Endothelial cell of umbilical vein (primary cell): ENCODE measurements around the gene GPR17. TPM values are rescaled to one million over a fixed set of nuclear protein-coding genes. Genes with fewer than 3 reads are reported as not detected.

Experiments
- BruUV-seq: library from RNA; stranded (reverse); fragments of 400-500 nt; replicated peaks from 2 replicates; lab custom pipeline; 2021; lab: Mats Ljungman, UMichigan
- CTCF ChIA-PET: fragments of 300-600, 350-600 bp; sonication (Branson Sonifier 250); formaldehyde crosslinking; loops from one replicate; lab custom pipeline; 2021; ENCODE audit warnings: antibody characterized with exemption, inconsistent platforms; lab: Charles Lee
- POLR2A ChIA-PET: fragments of 300-600, 350-600 bp; sonication (Branson Sonifier 250); formaldehyde crosslinking; loops from one replicate; lab custom pipeline; 2021; ENCODE audit warnings: antibody characterized with exemption, inconsistent platforms; lab: Charles Lee
- DNase-seq: peaks from one replicate; pipeline ENCODE4 v3.0.0-alpha.2; 2011; ENCODE audit warnings: low read depth, low spot score
- FAIRE-seq: peaks from 2 replicates; lab custom pipeline; 2011; peaks lifted over from hg19 to GRCh38; lab: Jason Lieb, UNC
- H2AFZ ChIP-seq: 2 replicates; pipeline ENCODE4 v1.6.0; 2012; ENCODE audit warnings: low read depth, low read length, control low read depth, inconsistent platforms
- H3K27ac ChIP-seq: 2 replicates; pipeline ENCODE4 v1.5.1; 2011; ENCODE audit warnings: low read depth, mild to moderate bottlenecking, control low read depth, low read length, moderate library complexity; ENCODE audit not compliant: insufficient read depth
- H3K27me3 ChIP-seq, 2 experiments: 2 replicates each; pipeline versions ENCODE4 v1.6.0 to v1.6.1; 2011; ENCODE audit warnings: low read length in 2 of 2, mixed read lengths in 1 of 2; ENCODE audit not compliant: control insufficient read depth in 2 of 2, insufficient read depth in 2 of 2
- H3K36me3 ChIP-seq, 2 experiments: 2 replicates in 1 of 2; 3 replicates in 1 of 2; pipeline ENCODE4 v1.5.1; 2011; ENCODE audit warnings: low read length in 2 of 2, mild to moderate bottlenecking in 1 of 2, moderate library complexity in 1 of 2; ENCODE audit not compliant: control insufficient read depth in 2 of 2, insufficient read depth in 2 of 2; ENCODE audit errors: extremely low read depth in 1 of 2
- H3K4me1 ChIP-seq: 3 replicates; pipeline ENCODE4 v1.5.1; 2011; ENCODE audit warnings: mild to moderate bottlenecking, low read length; ENCODE audit not compliant: control insufficient read depth, insufficient read depth; ENCODE audit errors: extremely low read depth
- H3K4me2 ChIP-seq: 2 replicates; pipeline ENCODE4 v1.6.1; 2011; ENCODE audit warnings: low read length, control low read depth, mixed read lengths; ENCODE audit not compliant: insufficient read depth
- H3K4me3 ChIP-seq, 3 experiments: fragments of 200-600 bp in 1 of 3; sonication (generic), shearing (Covaris generic) in 1 of 3; replicated peaks in 1 of 3; 2 replicates each; pipeline ENCODE4 v1.5.1; 2011 to 2016; ENCODE audit warnings: control low read depth in 3 of 3, low read length in 3 of 3, mild to moderate bottlenecking in 2 of 3, inconsistent platforms in 1 of 3, low read depth in 1 of 3, moderate library complexity in 1 of 3; ENCODE audit not compliant: insufficient read depth in 1 of 3
- H3K79me2 ChIP-seq: 2 replicates; pipeline ENCODE4 v1.6.0; 2012; ENCODE audit warnings: low read length, inconsistent platforms; ENCODE audit not compliant: control insufficient read depth, insufficient read depth
- H3K9ac ChIP-seq: replicated peaks from 2 replicates; pipeline ENCODE3; 2011; ENCODE audit warnings: low read length, control low read depth; ENCODE audit not compliant: insufficient read depth; ENCODE audit errors: extremely low read depth
- H3K9me1 ChIP-seq: replicated peaks from 3 replicates; pipeline ENCODE4 v1.6.0; 2011; ENCODE audit warnings: mild to moderate bottlenecking, low read length; ENCODE audit not compliant: control insufficient read depth, insufficient read depth; ENCODE audit errors: extremely low read depth
- H3K9me3 ChIP-seq: replicated peaks from 2 replicates; pipeline ENCODE4 v1.5.1; 2012; ENCODE audit warnings: low read length, inconsistent platforms; ENCODE audit not compliant: control insufficient read depth, insufficient read depth
- H4K20me1 ChIP-seq: replicated peaks from 2 replicates; pipeline ENCODE3; 2011; ENCODE audit warnings: mild to moderate bottlenecking, low read length; ENCODE audit not compliant: control insufficient read depth, insufficient read depth; ENCODE audit errors: extremely low read depth
- EZH2 ChIP-seq: IDR thresholded peaks from 2 replicates; pipeline ENCODE4 v1.6.1; 2012; ENCODE audit warnings: borderline replicate concordance, low read depth, mild to moderate bottlenecking, moderate library complexity, low read length, inconsistent platforms; ENCODE audit not compliant: severe bottlenecking
- FOS ChIP-seq: IDR thresholded peaks from 2 replicates; pipeline ENCODE4 v1.6.1; 2011; ENCODE audit warnings: mild to moderate bottlenecking, low read length, moderate library complexity, borderline replicate concordance; ENCODE audit not compliant: insufficient read depth
- GATA2 ChIP-seq: IDR thresholded peaks from 2 replicates; pipeline ENCODE4 v1.7.0; 2011; ENCODE audit warnings: low read depth, mild to moderate bottlenecking, moderate library complexity, mixed read lengths, low read length; ENCODE audit not compliant: insufficient read length, insufficient read depth
- JUN ChIP-seq: IDR thresholded peaks from 2 replicates; pipeline ENCODE4 v1.6.1; 2011; ENCODE audit warnings: borderline replicate concordance, low read depth; ENCODE audit not compliant: insufficient read length, insufficient read depth
- MAX ChIP-seq: IDR thresholded peaks from 2 replicates; pipeline ENCODE4 v1.6.1; 2011; ENCODE audit not compliant: insufficient read depth, insufficient read length
- MYC ChIP-seq: IDR thresholded peaks from one replicate; pipeline ENCODE4 v1.6.1; 2011; ENCODE audit warnings: mild to moderate bottlenecking, low read depth, low read length
- POLR2A ChIP-seq: IDR thresholded peaks from 2 replicates; pipeline ENCODE4 v1.6.1; 2012; ENCODE audit warnings: low read depth, mild to moderate bottlenecking, control low read depth, low read length
- POLR2AphosphoS5 ChIP-seq: IDR thresholded peaks from 2 replicates; pipeline ENCODE4 v1.6.1; 2012; ENCODE audit warnings: low read depth, mild to moderate bottlenecking, control low read depth, low read length, moderate library complexity; ENCODE audit not compliant: insufficient read depth
- dilution Hi-C: fragments of 300-500 bp; cut with MboI; formaldehyde crosslinking; loops from one replicate; pipeline ENCODE4 v1.15.0; 2019; ENCODE audit warnings: low sequenced_read_pairs; ENCODE audit not compliant: extremely low pct_ligation_motif_present
- intact Hi-C: fragments of 100-400 bp; cut with micrococcal nuclease; formaldehyde crosslinking; loops from one replicate; pipeline ENCODE4 v1.10.0; 2022
- polyA plus RNA-seq, 4 experiments: library from polyadenylated mRNA; depleted of rRNA in 3 of 4; stranded (reverse) in 3 of 4; unstranded in 1 of 4; fragments of >200 nt; gene quantifications; 2 replicates each; pipeline versions ENCODE4 v1.2.1 to v1.2.3, GENCODE V29; 2011 to 2012; ENCODE audit warnings: missing spikeins in 1 of 4
- total RNA-seq: library from RNA; stranded (reverse); gene quantifications from 2 replicates; pipeline ENCODE4 v1.2.3, GENCODE V29; 2021
- TF ChIP-seq, protein P1 (sequence below), 2 donors: IDR thresholded peaks; 1 replicate in 1 of 2; 2 replicates in 1 of 2; pipeline ENCODE4 v1.5.1; 2011; ENCODE audit warnings: low read length in 2 of 2, mild to moderate bottlenecking in 2 of 2, moderate library complexity in 2 of 2, control low read depth in 1 of 2, inconsistent platforms in 1 of 2, low read depth in 1 of 2; ENCODE audit not compliant: insufficient read depth in 1 of 2; ENCODE audit errors: extremely low read depth in 1 of 2

Gene GPR17
- total and polyA plus RNA-seq, 2 donors (not counting 3 experiments of a cell fraction or from before 2014, with no cell fraction given) = 0.10 TPM; not detected in 1

DNA sequence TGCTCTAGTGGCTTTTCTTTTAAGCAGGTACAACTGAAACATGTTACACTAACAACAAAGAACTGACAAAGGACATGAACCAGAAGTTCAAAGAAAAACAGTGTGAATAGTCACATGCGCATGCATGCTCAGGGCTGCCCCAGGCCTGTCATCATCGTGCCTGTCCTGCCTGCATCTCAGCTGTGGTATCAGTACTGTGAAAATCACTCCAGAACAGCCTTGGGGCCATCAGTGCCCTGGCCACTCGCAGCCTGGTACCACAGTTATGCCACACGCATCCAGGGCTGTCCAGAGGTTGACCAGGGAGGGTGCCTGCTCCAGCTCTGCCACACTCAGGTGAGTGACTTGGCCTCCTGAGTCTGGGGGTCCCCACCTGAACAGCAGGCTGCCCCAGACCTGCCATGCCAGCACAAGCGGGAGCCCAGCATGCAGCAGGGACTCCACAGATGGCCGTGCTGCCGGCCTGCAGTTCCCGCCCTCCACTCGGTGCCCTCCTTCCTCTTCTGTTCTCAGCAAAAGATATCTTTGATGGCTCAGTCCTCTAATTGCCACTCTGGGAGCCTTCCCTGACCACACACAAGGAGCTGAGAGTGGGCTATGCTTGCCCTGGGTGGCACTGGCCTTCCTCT lies 17.1 kb downstream of the GPR17 start:
- DNase-seq (no peak), FAIRE-seq (peak; percentile 64)
- dilution Hi-C loops (no loop called here), intact Hi-C loops (no loop called here)
- no peaks in the 10 kb centered on the region for H3K27me3 ChIP-seq
- CTCF ChIA-PET = interaction anchor here (0.6 to 6.9 kb wide), 7 partner anchors 13 to 264 kb away, joined by 3 to 37 read pairs (median 9); partner anchors contain the start of gene LIMS2
- H3K4me3 ChIP-seq = no peak overlapping the region
- peak overlapping the region; percentile 62 for H3K27ac ChIP-seq
- no peak overlapping the region for H3K4me2 ChIP-seq
- TF ChIP-seq EZH2 = no peak
- no peak for TF ChIP-seq JUN
- TF ChIP-seq GATA2 = no peak
- TF ChIP-seq FOS = no peak
- TF ChIP-seq, protein P1, sequence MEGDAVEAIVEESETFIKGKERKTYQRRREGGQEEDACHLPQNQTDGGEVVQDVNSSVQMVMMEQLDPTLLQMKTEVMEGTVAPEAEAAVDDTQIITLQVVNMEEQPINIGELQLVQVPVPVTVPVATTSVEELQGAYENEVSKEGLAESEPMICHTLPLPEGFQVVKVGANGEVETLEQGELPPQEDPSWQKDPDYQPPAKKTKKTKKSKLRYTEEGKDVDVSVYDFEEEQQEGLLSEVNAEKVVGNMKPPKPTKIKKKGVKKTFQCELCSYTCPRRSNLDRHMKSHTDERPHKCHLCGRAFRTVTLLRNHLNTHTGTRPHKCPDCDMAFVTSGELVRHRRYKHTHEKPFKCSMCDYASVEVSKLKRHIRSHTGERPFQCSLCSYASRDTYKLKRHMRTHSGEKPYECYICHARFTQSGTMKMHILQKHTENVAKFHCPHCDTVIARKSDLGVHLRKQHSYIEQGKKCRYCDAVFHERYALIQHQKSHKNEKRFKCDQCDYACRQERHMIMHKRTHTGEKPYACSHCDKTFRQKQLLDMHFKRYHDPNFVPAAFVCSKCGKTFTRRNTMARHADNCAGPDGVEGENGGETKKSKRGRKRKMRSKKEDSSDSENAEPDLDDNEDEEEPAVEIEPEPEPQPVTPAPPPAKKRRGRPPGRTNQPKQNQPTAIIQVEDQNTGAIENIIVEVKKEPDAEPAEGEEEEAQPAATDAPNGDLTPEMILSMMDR (IDR thresholded peaks at IDR 0.05; ENCODE audit: extremely low read depth in 1 of 2, insufficient read depth in 1 of 2, low read depth in 1 of 2, low read length in 2 of 2) = no peak
- TF ChIP-seq POLR2AphosphoS5 = no peak
- no peak for TF ChIP-seq MAX
- no peak for TF ChIP-seq POLR2A
- no peak for TF ChIP-seq MYC
- no peaks in the 10 kb centered on the region for H4K20me1 ChIP-seq
- no peak overlapping the region for H3K9ac ChIP-seq
- POLR2A ChIA-PET = no interaction called here
- H3K36me3 ChIP-seq = no peaks in the 10 kb centered on the region
- H3K9me1 ChIP-seq = no peaks in the 10 kb centered on the region
- no peak overlapping the region for H2AFZ ChIP-seq
- H3K9me3 ChIP-seq = no peaks in the 10 kb centered on the region
- BruUV-seq = no TSS peak
- peaks cover 55% of the 10 kb centered on the region for H3K4me1 ChIP-seq
- H3K79me2 ChIP-seq = no peaks in the 10 kb centered on the region
